HEK293T (cell line): Measurements from ENCODE around the gene LYSMD4.
"Not testable (repeated sequence)": the region's sequence is repeated elsewhere in the genome, so short reads cannot be mapped to it uniquely, and the experiment has no call there.

Experiments
- CTCF ChIA-PET: fragments of 350-600 bp; formaldehyde crosslinking; extraction: SDS; loops from one replicate; lab custom pipeline; 2021; ENCODE audit warnings: antibody characterized with exemption, inconsistent platforms; lab: Yijun Ruan, JAX
- POLR2A ChIA-PET: fragments of 350-600 bp; formaldehyde crosslinking; extraction: SDS; loops from one replicate; lab custom pipeline; 2020; ENCODE audit warnings: antibody characterized with exemption, inconsistent platforms; lab: Yijun Ruan, JAX
- DNase-seq: peaks from one replicate; pipeline ENCODE4 v3.0.0; 2012; ENCODE audit warnings: mixed read lengths; ENCODE audit errors: extremely low spot score
- ARNT ChIP-seq: fragments of 450-650 bp; IDR thresholded peaks from 2 replicates; pipeline ENCODE4 v1.6.1; 2017; ENCODE audit warnings: mild to moderate bottlenecking
- BHLHE40 ChIP-seq: fragments of 450-650 bp; IDR thresholded peaks from 2 replicates; pipeline ENCODE4 v1.6.1; 2016; ENCODE audit warnings: mild to moderate bottlenecking, moderate library complexity, borderline replicate concordance
- CTBP1 ChIP-seq: fragments of 450-650 bp; IDR thresholded peaks from 2 replicates; pipeline ENCODE4 v1.6.1; 2016; ENCODE audit warnings: borderline replicate concordance
- ELF4 ChIP-seq: fragments of 450-650 bp; IDR thresholded peaks from 2 replicates; pipeline ENCODE4 v1.6.1; 2017; ENCODE audit warnings: antibody characterized with exemption
- FOXA1 ChIP-seq: fragments of 450-650 bp; IDR thresholded peaks from 2 replicates; pipeline ENCODE4 v1.6.1; 2016; ENCODE audit warnings: mild to moderate bottlenecking
- FOXK2 ChIP-seq: fragments of 450-650 bp; IDR thresholded peaks from 2 replicates; pipeline ENCODE4 v1.6.1; 2016; ENCODE audit warnings: mild to moderate bottlenecking
- FOXM1 ChIP-seq: fragments of 450-650 bp; IDR thresholded peaks from 2 replicates; pipeline ENCODE4 v1.6.1; 2017; ENCODE audit warnings: mild to moderate bottlenecking, borderline replicate concordance
- HDGF ChIP-seq: fragments of 450-650 bp; IDR thresholded peaks from 2 replicates; pipeline ENCODE4 v1.6.1; 2017; ENCODE audit warnings: antibody characterized with exemption, borderline replicate concordance
- L3MBTL2 ChIP-seq: fragments of 450-650 bp; conservative IDR thresholded peaks from 2 replicates; pipeline ENCODE4 v1.6.1; 2016; ENCODE audit warnings: mild to moderate bottlenecking
- LEF1 ChIP-seq: fragments of 450-650 bp; IDR thresholded peaks from 2 replicates; pipeline ENCODE4 v1.6.1; 2017; ENCODE audit warnings: mild to moderate bottlenecking, borderline replicate concordance
- NFRKB ChIP-seq: fragments of 450-650 bp; IDR thresholded peaks from 2 replicates; pipeline ENCODE4 v1.6.1; 2016; ENCODE audit warnings: mild to moderate bottlenecking, moderate library complexity
- PKNOX1 ChIP-seq: fragments of 450-650 bp; IDR thresholded peaks from 2 replicates; pipeline ENCODE4 v1.6.1; 2016
- SP1 ChIP-seq: fragments of 450-650 bp; IDR thresholded peaks from 2 replicates; pipeline ENCODE4 v1.6.1; 2017
- SUZ12 ChIP-seq: fragments of 450-650 bp; IDR thresholded peaks from 2 replicates; pipeline ENCODE4 v1.6.1; 2016; ENCODE audit warnings: mild to moderate bottlenecking
- TARDBP ChIP-seq: fragments of 450-650 bp; IDR thresholded peaks from 2 replicates; pipeline ENCODE4 v1.6.1; 2016
- ZNF384 ChIP-seq: fragments of 450-650 bp; IDR thresholded peaks from 2 replicates; pipeline ENCODE4 v1.6.1; 2016

Gene LYSMD4

GRCh38 chr15:99741835-99742234 is 8.6 kb upstream of the LYSMD4 start:
- ChIA-PET CTCF (interaction anchor here (1.2 kb wide), 1 partner anchor 14 kb away, joined by 4 read pairs; no protein-coding TSS in a partner anchor), POLR2A (interaction anchor here (1.3 kb wide), 1 partner anchor 9 kb away, joined by 4 read pairs; the partner anchor contains the start of gene LYSMD4)
- DNase-seq: no peak
- TF ChIP-seq TARDBP: no peak
- no peak for TF ChIP-seq ARNT
- no peak for TF ChIP-seq ELF4
- no peak for TF ChIP-seq ZNF384
- TF ChIP-seq FOXM1: no peak
- TF ChIP-seq PKNOX1: no peak
- no peak for TF ChIP-seq CTBP1
- TF ChIP-seq BHLHE40: no peak
- TF ChIP-seq SUZ12: no peak

GRCh38 chr15:99738021-99738847 is 5.0 kb upstream of the LYSMD4 start:
- POLR2A ChIA-PET: no interaction called here
- CTCF ChIA-PET: no interaction called here
- TF ChIP-seq ELF4: no peak
- TF ChIP-seq HDGF: no peak
- no peak for TF ChIP-seq SP1
- no peak for TF ChIP-seq NFRKB
- TF ChIP-seq FOXA1: no peak
- TF ChIP-seq TARDBP: no peak
- TF ChIP-seq FOXK2: no peak
- TF ChIP-seq SUZ12: no peak
- no peak for TF ChIP-seq CTBP1
- TF ChIP-seq LEF1: no peak
- TF ChIP-seq ZNF384: no peak
- no peak for TF ChIP-seq FOXM1
- no peak for TF ChIP-seq L3MBTL2
- no peak for TF ChIP-seq PKNOX1
- no peak for TF ChIP-seq ARNT
- TF ChIP-seq BHLHE40: no peak

GRCh38 chr15:99736702-99737101 is 3.5 kb upstream of the LYSMD4 start:
- ChIA-PET CTCF (no interaction called here), POLR2A (no interaction called here)
- TF ChIP-seq TARDBP (no peak), L3MBTL2 (no peak), HDGF (no peak), ARNT (no peak)
- DNase-seq: no peak

More at GRCh38 chr15:99738021-99738847, 5.0 kb upstream of the LYSMD4 start:
- DNase-seq: no peak

GRCh38 chr15:99735868-99736267 is 2.6 kb upstream of the LYSMD4 start:
- ChIA-PET POLR2A (no interaction called here), CTCF (interaction anchor here (0.6 kb wide), 1 partner anchor 64 kb away, joined by 3 read pairs; no protein-coding TSS in a partner anchor)
- DNase-seq: no peak
- TF ChIP-seq FOXA1 (no peak), PKNOX1 (no peak), HDGF (no peak), FOXK2 (no peak), TARDBP (no peak), L3MBTL2 (no peak), CTBP1 (no peak), NFRKB (no peak), ARNT (no peak), LEF1 (no peak), ELF4 (no peak), FOXM1 (no peak), SP1 (no peak), BHLHE40 (no peak)

- ChIA-PET CTCF (no interaction called here), POLR2A (interaction anchor here (0.6 kb wide), 1 partner anchor 14 kb away, joined by 3 read pairs; no protein-coding TSS in a partner anchor)
- no peak for DNase-seq
- no peak for TF ChIP-seq FOXK2
- no peak for TF ChIP-seq ELF4
- TF ChIP-seq SP1: no peak
- TF ChIP-seq TARDBP: no peak
- TF ChIP-seq PKNOX1: no peak
- TF ChIP-seq LEF1: no peak
- TF ChIP-seq L3MBTL2: no peak
- no peak for TF ChIP-seq FOXA1
These were observed 1.3 kb upstream of the LYSMD4 start for GRCh38 chr15:99734575-99734974.

GRCh38 chr15:99734040-99734291 is 729 bp upstream of the LYSMD4 start:
- DNase-seq: not testable (repeated sequence)
- ChIA-PET POLR2A (interaction anchor here (0.6 to 1.5 kb wide), 6 partner anchors 13 to 162 kb away, joined by 3 to 13 read pairs (median 6); no protein-coding TSS in a partner anchor), CTCF (interaction anchor here (1.3 to 2.1 kb wide), 2 partner anchors 23 to 30 kb away, joined by 12 to 14 read pairs; no protein-coding TSS in a partner anchor)
